SK-N-SH (cell line): Measurements from ENCODE around the gene SULF2.

Source experiments
- CHD2 ChIP-seq: fragments of 150-350 bp; IDR thresholded peaks from 2 replicates; pipeline ENCODE4 v1.6.1; 2018; ENCODE audit warnings: low read length; ENCODE audit not compliant: partially characterized antibody
- CTCF ChIP-seq: fragments of 200-600 bp; sonication (generic); IDR thresholded peaks from 2 replicates; pipeline ENCODE4 v1.6.1; 2017; ENCODE audit warnings: antibody characterized with exemption, mild to moderate bottlenecking, moderate library complexity
- EP300 ChIP-seq, 2 experiments: IDR thresholded peaks; 2 replicates each; pipeline versions ENCODE4 v1.4.0 to v1.6.1; 2012; ENCODE audit warnings: borderline replicate concordance in 1 of 2, low read depth in 1 of 2, low read length in 1 of 2
- FOXJ3 ChIP-seq: sonication (generic); formaldehyde crosslinking; IDR thresholded peaks from 2 replicates; pipeline ENCODE4 v1.5.1; 2020; ENCODE audit warnings: mild to moderate bottlenecking, missing genetic modification reagents
- FOXM1 ChIP-seq: IDR thresholded peaks from 2 replicates; pipeline ENCODE4 v1.4.0; 2012; ENCODE audit warnings: low read depth, mild to moderate bottlenecking
- IRF3 ChIP-seq: fragments of 150-350 bp; IDR thresholded peaks from 2 replicates; pipeline ENCODE4 v1.6.1; 2016; ENCODE audit warnings: mild to moderate bottlenecking, low read depth, low read length
- MXI1 ChIP-seq: IDR thresholded peaks from 2 replicates; pipeline ENCODE4 v1.6.1; 2012; ENCODE audit warnings: mild to moderate bottlenecking, low read depth, low read length, improper control_type of control experiment
- NFIC ChIP-seq: IDR thresholded peaks from 2 replicates; pipeline ENCODE4 v1.4.0; 2012; ENCODE audit warnings: borderline replicate concordance
- POLR2AphosphoS5 ChIP-seq: IDR thresholded peaks from 2 replicates; pipeline ENCODE4 v1.6.1; 2012; ENCODE audit warnings: low read depth, low read length
- RAD21 ChIP-seq: IDR thresholded peaks from 2 replicates; pipeline ENCODE4 v1.6.1; 2012; ENCODE audit warnings: mild to moderate bottlenecking, low read length
- RXRA ChIP-seq: IDR thresholded peaks from 2 replicates; pipeline ENCODE4 v1.4.0; 2012; ENCODE audit warnings: low read depth, mild to moderate bottlenecking, borderline replicate concordance
- SIN3A ChIP-seq: IDR thresholded peaks from 2 replicates; pipeline ENCODE4 v1.6.1; 2012; ENCODE audit warnings: low read depth, mild to moderate bottlenecking, low read length, moderate library complexity, borderline replicate concordance
- TAF1 ChIP-seq: IDR thresholded peaks from 2 replicates; pipeline ENCODE4 v1.6.1; 2012; ENCODE audit warnings: low read depth, mild to moderate bottlenecking, low read length, moderate library complexity, borderline replicate concordance
- USF1 ChIP-seq: IDR thresholded peaks from 2 replicates; pipeline ENCODE4 v1.4.0; 2012; ENCODE audit warnings: low read depth, borderline replicate concordance

GRCh38 chr20:47789081-47789763 is 3.9 kb upstream of the SULF2 start:
- no peak for TF ChIP-seq RXRA
- no peak for TF ChIP-seq CTCF
- TF ChIP-seq FOXJ3: no peak
- TF ChIP-seq POLR2AphosphoS5: no peak
- TF ChIP-seq USF1: no peak
- TF ChIP-seq RAD21: no peak
- no peak for TF ChIP-seq EP300 (IDR thresholded peaks at IDR 0.05; ENCODE audit: borderline replicate concordance in 1 of 2, low read depth in 1 of 2, low read length in 1 of 2)
- no peak for TF ChIP-seq CHD2
- TF ChIP-seq NFIC: no peak
- TF ChIP-seq FOXM1: no peak
- TF ChIP-seq SIN3A: no peak
- TF ChIP-seq TAF1: no peak
- no peak for TF ChIP-seq MXI1
- TF ChIP-seq IRF3: no peak
